HEK293T (cell line): ENCODE measurements around the gene COL23A1.

ENCODE experiments used
- CTCF ChIA-PET: fragments of 350-600 bp; formaldehyde crosslinking; extraction: SDS; loops from one replicate; lab custom pipeline; 2021; ENCODE audit warnings: antibody characterized with exemption, inconsistent platforms; lab: Yijun Ruan, JAX
- POLR2A ChIA-PET: fragments of 350-600 bp; formaldehyde crosslinking; extraction: SDS; loops from one replicate; lab custom pipeline; 2020; ENCODE audit warnings: antibody characterized with exemption, inconsistent platforms; lab: Yijun Ruan, JAX
- DNase-seq: peaks from one replicate; pipeline ENCODE4 v3.0.0; 2012; ENCODE audit warnings: mixed read lengths; ENCODE audit errors: extremely low spot score
- ARNT ChIP-seq: fragments of 450-650 bp; IDR thresholded peaks from 2 replicates; pipeline ENCODE4 v1.6.1; 2017; ENCODE audit warnings: mild to moderate bottlenecking
- BHLHE40 ChIP-seq: fragments of 450-650 bp; IDR thresholded peaks from 2 replicates; pipeline ENCODE4 v1.6.1; 2016; ENCODE audit warnings: mild to moderate bottlenecking, moderate library complexity, borderline replicate concordance
- CTBP1 ChIP-seq: fragments of 450-650 bp; IDR thresholded peaks from 2 replicates; pipeline ENCODE4 v1.6.1; 2016; ENCODE audit warnings: borderline replicate concordance
- ELF4 ChIP-seq: fragments of 450-650 bp; IDR thresholded peaks from 2 replicates; pipeline ENCODE4 v1.6.1; 2017; ENCODE audit warnings: antibody characterized with exemption
- FOXA1 ChIP-seq: fragments of 450-650 bp; IDR thresholded peaks from 2 replicates; pipeline ENCODE4 v1.6.1; 2016; ENCODE audit warnings: mild to moderate bottlenecking
- FOXK2 ChIP-seq: fragments of 450-650 bp; IDR thresholded peaks from 2 replicates; pipeline ENCODE4 v1.6.1; 2016; ENCODE audit warnings: mild to moderate bottlenecking
- FOXM1 ChIP-seq: fragments of 450-650 bp; IDR thresholded peaks from 2 replicates; pipeline ENCODE4 v1.6.1; 2017; ENCODE audit warnings: mild to moderate bottlenecking, borderline replicate concordance
- HDGF ChIP-seq: fragments of 450-650 bp; IDR thresholded peaks from 2 replicates; pipeline ENCODE4 v1.6.1; 2017; ENCODE audit warnings: antibody characterized with exemption, borderline replicate concordance
- L3MBTL2 ChIP-seq: fragments of 450-650 bp; conservative IDR thresholded peaks from 2 replicates; pipeline ENCODE4 v1.6.1; 2016; ENCODE audit warnings: mild to moderate bottlenecking
- LEF1 ChIP-seq: fragments of 450-650 bp; IDR thresholded peaks from 2 replicates; pipeline ENCODE4 v1.6.1; 2017; ENCODE audit warnings: mild to moderate bottlenecking, borderline replicate concordance
- NFRKB ChIP-seq: fragments of 450-650 bp; IDR thresholded peaks from 2 replicates; pipeline ENCODE4 v1.6.1; 2016; ENCODE audit warnings: mild to moderate bottlenecking, moderate library complexity
- PKNOX1 ChIP-seq: fragments of 450-650 bp; IDR thresholded peaks from 2 replicates; pipeline ENCODE4 v1.6.1; 2016
- SP1 ChIP-seq: fragments of 450-650 bp; IDR thresholded peaks from 2 replicates; pipeline ENCODE4 v1.6.1; 2017
- SUZ12 ChIP-seq: fragments of 450-650 bp; IDR thresholded peaks from 2 replicates; pipeline ENCODE4 v1.6.1; 2016; ENCODE audit warnings: mild to moderate bottlenecking
- TARDBP ChIP-seq: fragments of 450-650 bp; IDR thresholded peaks from 2 replicates; pipeline ENCODE4 v1.6.1; 2016
- ZNF384 ChIP-seq: fragments of 450-650 bp; IDR thresholded peaks from 2 replicates; pipeline ENCODE4 v1.6.1; 2016

The COL23A1 gene

GRCh38 chr5:178419196-178419595 lies 171.0 kb downstream of the COL23A1 start:
- no peak for TF ChIP-seq L3MBTL2
- TF ChIP-seq ELF4 = no peak
- no peak for TF ChIP-seq BHLHE40
- TF ChIP-seq FOXA1 = no peak
- TF ChIP-seq ZNF384 = no peak
- TF ChIP-seq TARDBP = no peak
- DNase-seq = no peak
- CTCF ChIA-PET = no interaction called here
- POLR2A ChIA-PET = no interaction called here

GRCh38 chr5:178418471-178419010 lies 171.7 kb downstream of the COL23A1 start:
- POLR2A ChIA-PET = no interaction called here
- TF ChIP-seq PKNOX1 (no peak), FOXK2 (no peak), NFRKB (no peak), LEF1 (no peak), ZNF384 (no peak), CTBP1 (no peak), FOXM1 (no peak), TARDBP (no peak), ELF4 (no peak), HDGF (no peak)
- no peak for DNase-seq
- CTCF ChIA-PET = no interaction called here

GRCh38 chr5:178418031-178418430 lies 172.2 kb downstream of the COL23A1 start:
- TF ChIP-seq LEF1 (no peak), FOXA1 (no peak), HDGF (no peak), BHLHE40 (no peak), FOXM1 (no peak), SP1 (no peak)
- ChIA-PET CTCF (no interaction called here), POLR2A (no interaction called here)
- DNase-seq = no peak

- CTCF ChIA-PET = no interaction called here
- POLR2A ChIA-PET = no interaction called here
- DNase-seq = no peak
- no peak for TF ChIP-seq ELF4
- no peak for TF ChIP-seq L3MBTL2
- TF ChIP-seq ZNF384 = no peak
- TF ChIP-seq CTBP1 = no peak
- TF ChIP-seq BHLHE40 = no peak
- no peak for TF ChIP-seq SP1
- no peak for TF ChIP-seq ARNT
- no peak for TF ChIP-seq FOXA1
- TF ChIP-seq NFRKB = no peak
- TF ChIP-seq PKNOX1 = no peak
- TF ChIP-seq LEF1 = no peak
- TF ChIP-seq FOXM1 = no peak
- TF ChIP-seq HDGF = no peak
Observed at GRCh38 chr5:178417391-178417811, 172.8 kb downstream of the COL23A1 start.

GRCh38 chr5:178416919-178417318 lies 173.3 kb downstream of the COL23A1 start:
- CTCF ChIA-PET = no interaction called here
- DNase-seq = no peak
- POLR2A ChIA-PET = no interaction called here
- TF ChIP-seq NFRKB = no peak
- TF ChIP-seq LEF1 = no peak
- TF ChIP-seq FOXK2 = no peak
- TF ChIP-seq FOXA1 = no peak
- TF ChIP-seq ELF4 = no peak
- TF ChIP-seq PKNOX1 = no peak
- TF ChIP-seq BHLHE40 = no peak
- no peak for TF ChIP-seq CTBP1
- TF ChIP-seq ARNT = no peak
- TF ChIP-seq HDGF = no peak
- no peak for TF ChIP-seq TARDBP
- no peak for TF ChIP-seq FOXM1
- TF ChIP-seq L3MBTL2 = no peak
- no peak for TF ChIP-seq ZNF384
- no peak for TF ChIP-seq SUZ12
- no peak for TF ChIP-seq SP1

GRCh38 chr5:178416206-178416882 lies 173.8 kb downstream of the COL23A1 start:
- no peak for DNase-seq
- POLR2A ChIA-PET = no interaction called here
- CTCF ChIA-PET = no interaction called here
- no peak for TF ChIP-seq FOXM1
- TF ChIP-seq ELF4 = no peak
- no peak for TF ChIP-seq SP1
- TF ChIP-seq FOXK2 = no peak
- TF ChIP-seq TARDBP = no peak
- TF ChIP-seq L3MBTL2 = no peak
- no peak for TF ChIP-seq PKNOX1
- no peak for TF ChIP-seq HDGF
- no peak for TF ChIP-seq ZNF384
- TF ChIP-seq SUZ12 = no peak
- no peak for TF ChIP-seq ARNT
- no peak for TF ChIP-seq CTBP1
- no peak for TF ChIP-seq LEF1
- no peak for TF ChIP-seq NFRKB
- no peak for TF ChIP-seq BHLHE40
- no peak for TF ChIP-seq FOXA1
